H9 (cell line): ENCODE results near the gene GRIK1. TPM values are rescaled to one million over a fixed set of nuclear protein-coding genes. Genes with fewer than 3 reads are reported as not detected.

Experiments
- DNase-seq: peaks from one replicate; pipeline ENCODE4 v3.0.0-alpha.2; 2017
- H2AFZ ChIP-seq: one replicate; pipeline ENCODE4 v1.6.1; 2013; ENCODE audit warnings: mild to moderate bottlenecking, low read length, control low read depth, moderate library complexity
- H2AK5ac ChIP-seq: 2 replicates; pipeline ENCODE4 v1.6.1; 2013; ENCODE audit warnings: low read length, control low read depth, mixed read lengths; ENCODE audit not compliant: insufficient read length
- H2BK120ac ChIP-seq: one replicate; pipeline ENCODE4 v1.6.1; 2013; ENCODE audit warnings: low read depth, mild to moderate bottlenecking, low read length, control low read depth, inconsistent platforms; ENCODE audit not compliant: poor library complexity, severe bottlenecking
- H2BK12ac ChIP-seq: 2 replicates; pipeline ENCODE4 v1.6.1; 2013; ENCODE audit warnings: low read length, control low read depth, mixed read lengths, low read depth; ENCODE audit not compliant: insufficient read length
- H2BK15ac ChIP-seq: 2 replicates; pipeline ENCODE4 v1.6.1; 2013; ENCODE audit warnings: low read depth, low read length, control low read depth
- H2BK20ac ChIP-seq: one replicate; pipeline ENCODE4 v1.6.1; 2013; ENCODE audit warnings: low read depth, mild to moderate bottlenecking, low read length, control low read depth, inconsistent platforms; ENCODE audit not compliant: poor library complexity, severe bottlenecking
- H2BK5ac ChIP-seq: 2 replicates; pipeline ENCODE4 v1.6.1; 2013; ENCODE audit warnings: low read length, control low read depth, mixed read lengths; ENCODE audit not compliant: insufficient read length
- H3K14ac ChIP-seq: 2 replicates; pipeline ENCODE4 v1.6.1; 2013; ENCODE audit warnings: low read length, control low read depth; ENCODE audit not compliant: insufficient read depth
- H3K18ac ChIP-seq: 2 replicates; pipeline ENCODE4 v1.6.1; 2013; ENCODE audit warnings: low read depth, mild to moderate bottlenecking, mixed read lengths, low read length, control low read depth; ENCODE audit not compliant: insufficient read length
- H3K23ac ChIP-seq: 2 replicates; pipeline ENCODE4 v1.6.1; 2013; ENCODE audit warnings: low read length, control low read depth, mixed read lengths, low read depth; ENCODE audit not compliant: insufficient read length
- H3K23me2 ChIP-seq: 2 replicates; pipeline ENCODE4 v1.6.1; 2013; ENCODE audit warnings: low read depth, mild to moderate bottlenecking, mixed read lengths, low read length, control low read depth; ENCODE audit not compliant: insufficient read length, poor library complexity, severe bottlenecking
- H3K27ac ChIP-seq: 2 replicates; pipeline ENCODE4 v1.5.1; 2013; ENCODE audit warnings: low read length, control low read depth, mixed read lengths, low read depth; ENCODE audit not compliant: insufficient read length
- H3K27me3 ChIP-seq: 2 replicates; pipeline ENCODE4 v1.6.1; 2013; ENCODE audit warnings: low read length, control low read depth, inconsistent platforms; ENCODE audit not compliant: insufficient read depth
- H3K4ac ChIP-seq: 2 replicates; pipeline ENCODE4 v1.6.1; 2013; ENCODE audit warnings: low read depth, mild to moderate bottlenecking, control low read depth, inconsistent platforms, low read length, moderate library complexity
- H3K4me1 ChIP-seq: 2 replicates; pipeline ENCODE4 v1.6.1; 2013; ENCODE audit warnings: low read length, control low read depth, inconsistent platforms; ENCODE audit not compliant: insufficient read depth
- H3K4me2 ChIP-seq: 2 replicates; pipeline ENCODE4 v1.6.1; 2013; ENCODE audit warnings: low read length, control low read depth, mixed read lengths; ENCODE audit not compliant: insufficient read length, insufficient read depth
- H3K56ac ChIP-seq: 2 replicates; pipeline ENCODE4 v1.6.1; 2013; ENCODE audit warnings: low read depth, mild to moderate bottlenecking, mixed read lengths, low read length, control low read depth; ENCODE audit not compliant: insufficient read length
- H3K79me1 ChIP-seq: 2 replicates; pipeline ENCODE4 v1.6.1; 2013; ENCODE audit warnings: low read depth, mild to moderate bottlenecking, moderate library complexity, low read length, control low read depth, inconsistent platforms; ENCODE audit not compliant: insufficient read depth, poor library complexity, severe bottlenecking
- H3K79me2 ChIP-seq: 2 replicates; pipeline ENCODE4 v1.6.1; 2013; ENCODE audit warnings: low read length, control low read depth, inconsistent platforms; ENCODE audit not compliant: insufficient read depth
- H3K9ac ChIP-seq: 2 replicates; pipeline ENCODE4 v1.6.1; 2013; ENCODE audit warnings: low read length, control low read depth, mixed read lengths; ENCODE audit not compliant: insufficient read length; ENCODE audit errors: extremely low read depth
- H3K9me3 ChIP-seq: one replicate; pipeline ENCODE4 v1.6.1; 2013; ENCODE audit warnings: low read depth, low read length, inconsistent platforms; ENCODE audit not compliant: control insufficient read depth
- H3T11ph ChIP-seq: one replicate; pipeline ENCODE4 v1.6.1; 2013; ENCODE audit warnings: mild to moderate bottlenecking, low read length, control low read depth, inconsistent platforms
- H4K20me1 ChIP-seq: one replicate; pipeline ENCODE4 v1.6.1; 2013; ENCODE audit not compliant: control insufficient read depth, insufficient read length, insufficient read depth
- H4K5ac ChIP-seq: 2 replicates; pipeline ENCODE4 v1.6.1; 2013; ENCODE audit warnings: low read depth, mild to moderate bottlenecking, mixed read lengths, low read length, control low read depth; ENCODE audit not compliant: insufficient read length
- H4K8ac ChIP-seq: replicated peaks from 2 replicates; pipeline ENCODE4 v1.6.1; 2013; ENCODE audit warnings: low read length, control low read depth, mixed read lengths, low read depth; ENCODE audit not compliant: insufficient read length
- H4K91ac ChIP-seq: 2 replicates; pipeline ENCODE4 v1.6.1; 2013; ENCODE audit warnings: low read depth, mild to moderate bottlenecking, moderate library complexity, mixed read lengths, low read length, control low read depth; ENCODE audit not compliant: insufficient read length
- H3K27ac Mint-ChIP-seq, 3 experiments: 2 replicates in 2 of 3; 3 replicates in 1 of 3; pipeline ENCODE4 v1.8.0; 2020 to 2021; ENCODE audit warnings: mixed read lengths in 3 of 3, mild to moderate bottlenecking in 1 of 3, moderate library complexity in 1 of 3
- H3K27me3 Mint-ChIP-seq: 2 replicates; pipeline ENCODE4 v1.8.0; 2021; ENCODE audit warnings: low read depth, mild to moderate bottlenecking, moderate library complexity, mixed read lengths
- H3K36me3 Mint-ChIP-seq, 3 experiments: 2 replicates in 2 of 3; 3 replicates in 1 of 3; pipeline ENCODE4 v1.8.0; 2020 to 2021; ENCODE audit warnings: low read depth in 3 of 3, mixed read lengths in 3 of 3; ENCODE audit not compliant: insufficient read depth in 1 of 3
- H3K4me1 Mint-ChIP-seq, 2 experiments: 2 replicates each; pipeline ENCODE4 v1.8.0; 2020; ENCODE audit warnings: mixed read lengths in 2 of 2
- H3K4me3 Mint-ChIP-seq, 2 experiments: 2 replicates in 1 of 2; 3 replicates in 1 of 2; pipeline ENCODE4 v1.8.0; 2020 to 2021; ENCODE audit warnings: mild to moderate bottlenecking in 2 of 2, mixed read lengths in 2 of 2, moderate library complexity in 1 of 2
- H3K9me3 Mint-ChIP-seq, 2 experiments: 2 replicates in 1 of 2; 3 replicates in 1 of 2; pipeline ENCODE4 v1.8.0; 2020; ENCODE audit warnings: mild to moderate bottlenecking in 2 of 2, mixed read lengths in 2 of 2, moderate library complexity in 1 of 2
- WGBS: extraction: QIAGEN DNeasy Blood & Tissue Kit; methylation state at CpG from one replicate; pipeline ENCODE4 v1.1.7; 2013; ENCODE audit warnings: missing lambda C conversion rate, low lambda C conversion rate, mixed read lengths; ENCODE audit not compliant: insufficient read length; ENCODE audit errors: extremely low coverage; 5-methylcytosine and 5-hydroxymethylcytosine counted together
- total RNA-seq: library from RNA; stranded (reverse); gene quantifications from 2 replicates; pipeline ENCODE4 v1.2.1, GENCODE V29; 2021
- TF ChIP-seq, protein P1 (sequence below): fragments of 200-600 bp; sonication (generic); conservative IDR thresholded peaks from 3 replicates; pipeline ENCODE4 v1.8.0; 2021; ENCODE audit warnings: antibody characterized with exemption, mild to moderate bottlenecking

Gene GRIK1
- total RNA-seq, 1 experiment from 2014 or later, result not detected

DNA sequence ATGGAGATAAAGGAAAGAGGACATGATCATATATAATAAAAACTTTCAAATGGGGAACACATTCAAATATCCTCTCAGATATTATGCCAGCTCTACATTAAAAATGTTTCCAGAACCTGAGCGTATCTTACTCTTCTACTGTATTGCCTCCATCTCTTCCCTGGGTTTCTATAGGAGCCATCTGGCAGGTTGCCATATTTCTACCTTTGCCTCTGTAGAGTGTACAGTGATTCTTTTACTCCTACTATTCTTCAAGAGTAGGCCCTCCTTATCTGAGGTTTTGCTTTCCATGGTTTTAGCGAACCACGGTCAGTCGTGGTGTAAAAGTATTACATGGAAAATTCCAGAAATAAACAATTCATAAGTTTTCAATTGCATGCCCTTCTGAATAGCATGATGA, 259.5 kb downstream of the GRIK1 start:
- Histone ChIP-seq H3K79me1 (no peaks in the 10 kb centered on the region), H3K4ac (no peak overlapping the region), H3K14ac (no peak overlapping the region), H2BK15ac (no peak overlapping the region), H2BK20ac (no peak overlapping the region), H2AFZ (no peak overlapping the region), H3T11ph (no peak overlapping the region), H3K27me3 (no peaks in the 10 kb centered on the region), H3K9me3 (no peaks in the 10 kb centered on the region), H3K4me2 (no peak overlapping the region), H3K27ac (no peak overlapping the region), H3K9ac (no peak overlapping the region), H4K5ac (no peak overlapping the region), H3K56ac (no peak overlapping the region), H3K79me2 (no peaks in the 10 kb centered on the region), H3K18ac (no peak overlapping the region), H2BK120ac (no peak overlapping the region), H4K91ac (no peak overlapping the region), H2AK5ac (no peak overlapping the region), H3K23me2 (no peaks in the 10 kb centered on the region), H2BK5ac (no peak overlapping the region), H4K20me1 (no peaks in the 10 kb centered on the region), H4K8ac (no peak overlapping the region), H2BK12ac (no peak overlapping the region), H3K4me1 (no peaks in the 10 kb centered on the region; the same call in 1 of the 2 replicates), H3K23ac (no peak overlapping the region)
- H3K4me1 Mint-ChIP-seq, result peaks cover 25 to 28% of the 10 kb centered on the region in 2 experiments
- no peak for DNase-seq
- TF ChIP-seq, protein P1, sequence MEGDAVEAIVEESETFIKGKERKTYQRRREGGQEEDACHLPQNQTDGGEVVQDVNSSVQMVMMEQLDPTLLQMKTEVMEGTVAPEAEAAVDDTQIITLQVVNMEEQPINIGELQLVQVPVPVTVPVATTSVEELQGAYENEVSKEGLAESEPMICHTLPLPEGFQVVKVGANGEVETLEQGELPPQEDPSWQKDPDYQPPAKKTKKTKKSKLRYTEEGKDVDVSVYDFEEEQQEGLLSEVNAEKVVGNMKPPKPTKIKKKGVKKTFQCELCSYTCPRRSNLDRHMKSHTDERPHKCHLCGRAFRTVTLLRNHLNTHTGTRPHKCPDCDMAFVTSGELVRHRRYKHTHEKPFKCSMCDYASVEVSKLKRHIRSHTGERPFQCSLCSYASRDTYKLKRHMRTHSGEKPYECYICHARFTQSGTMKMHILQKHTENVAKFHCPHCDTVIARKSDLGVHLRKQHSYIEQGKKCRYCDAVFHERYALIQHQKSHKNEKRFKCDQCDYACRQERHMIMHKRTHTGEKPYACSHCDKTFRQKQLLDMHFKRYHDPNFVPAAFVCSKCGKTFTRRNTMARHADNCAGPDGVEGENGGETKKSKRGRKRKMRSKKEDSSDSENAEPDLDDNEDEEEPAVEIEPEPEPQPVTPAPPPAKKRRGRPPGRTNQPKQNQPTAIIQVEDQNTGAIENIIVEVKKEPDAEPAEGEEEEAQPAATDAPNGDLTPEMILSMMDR, result no peak
- H3K27me3 Mint-ChIP-seq, result no peaks in the 10 kb centered on the region
- WGBS, result no CpG with 5 or more reads among the region's 4 CpGs
- no peaks in the 10 kb centered on the region for H3K36me3 Mint-ChIP-seq
- H3K4me3 Mint-ChIP-seq, result no peak overlapping the region
- H3K27ac Mint-ChIP-seq, result no peak overlapping the region
- H3K9me3 Mint-ChIP-seq, result peaks cover 0 to 7% of the 10 kb centered on the region in 2 experiments; a peak in 2 of 5 replicates
